Measurements from ENCODE around the gene LRIG2. TPM values are rescaled to one million over a fixed set of nuclear protein-coding genes. Genes with fewer than 3 reads are reported as not detected.

Gene LRIG2
- total and polyA plus RNA-seq, 2 donors (not counting 1 experiment from before 2014, with no cell fraction given) = 12.4 to 30.6 TPM

GRCh38 chr1:113169591-113169990, 96.6 kb downstream of the LRIG2 start:
- Mint-ChIP-seq H3K27me3 (peaks cover 21% of the 10 kb centered on the region), H3K4me3 (no peak overlapping the region), H3K27ac (no peak overlapping the region), H3K4me1 (no peaks in the 10 kb centered on the region), H3K9me3 (ENCODE audit: insufficient read depth) (peaks cover 10% of the 10 kb centered on the region)
- no peak overlapping the region for H3K4me2 ChIP-seq (replicated peaks; ENCODE audit: low read depth, low read length, poor library complexity, severe bottlenecking)
- DNase-seq (no peak), ATAC-seq (ENCODE audit: low read depth) (no peak)
- no peak overlapping the region for H3K9ac ChIP-seq (ENCODE audit: low read length)
- peaks cover 0 to 3% (median 0%) of the 10 kb centered on the region in 4 experiments for H3K27me3 ChIP-seq (replicated peaks in 1 of 4; ENCODE audit: control extremely low read depth in 1 of 4, control insufficient read depth in 3 of 4, insufficient read depth in 4 of 4, low read length in 3 of 4)
- H3K27ac ChIP-seq (ENCODE audit: low read length in 2 of 2) = no peak overlapping the region
- peaks cover 1 to 25% (median 11%) of the 10 kb centered on the region in 3 donors for H3K9me3 ChIP-seq (ENCODE audit: control extremely low read depth in 1 of 3, control insufficient read depth in 2 of 3, insufficient read depth in 1 of 3, low read length in 2 of 3)
- no peaks in the 10 kb centered on the region for H3K36me3 ChIP-seq (replicated peaks in 1 of 2; ENCODE audit: control extremely low read depth in 1 of 2, control insufficient read depth in 1 of 2, extremely low read depth in 1 of 2, insufficient read depth in 2 of 2, low read length in 1 of 2)
- no peaks in the 10 kb centered on the region for H4K20me1 ChIP-seq (ENCODE audit: control insufficient read depth, insufficient read depth, low read length, poor library complexity, severe bottlenecking)
- H2AFZ ChIP-seq (ENCODE audit: insufficient read depth, low read depth, low read length, poor library complexity, severe bottlenecking) = no peak overlapping the region
- ChIA-PET CTCF (no interaction called here), POLR2A (no interaction called here)
- TF ChIP-seq CTCF (IDR thresholded peaks at IDR 0.05) = no peak
- no peak for TF ChIP-seq EZH2 (IDR thresholded peaks at IDR 0.05; ENCODE audit: borderline replicate concordance, insufficient read depth, low read depth, low read length, poor library complexity, severe bottlenecking)
- H3K79me2 ChIP-seq (ENCODE audit: control insufficient read depth, insufficient read depth, low read length) = no peaks in the 10 kb centered on the region
- 96% methylated on average over 3 of the region's 5 CpGs for WGBS (ENCODE audit: insufficient coverage)
- no peaks in the 10 kb centered on the region for H3K4me1 ChIP-seq (ENCODE audit: control insufficient read depth in 2 of 2, insufficient read depth in 2 of 2, low read length in 2 of 2)
- intact Hi-C loops (cut with micrococcal nuclease) = no loop called here
- H3K4me3 ChIP-seq (ENCODE audit: control extremely low read depth in 1 of 5, extremely low read depth in 1 of 5, insufficient read depth in 1 of 5, low read depth in 2 of 5, low read length in 4 of 5) = no peak overlapping the region

GRCh38 chr1:113170519-113170918, 97.5 kb downstream of the LRIG2 start:
- no peaks in the 10 kb centered on the region for H3K36me3 ChIP-seq (replicated peaks in 1 of 2; ENCODE audit: control extremely low read depth in 1 of 2, control insufficient read depth in 1 of 2, extremely low read depth in 1 of 2, insufficient read depth in 2 of 2, low read length in 1 of 2)
- Mint-ChIP-seq H3K4me3 (no peak overlapping the region), H3K27ac (no peak overlapping the region), H3K27me3 (peaks cover 15% of the 10 kb centered on the region), H3K9me3 (ENCODE audit: insufficient read depth) (peaks cover 10% of the 10 kb centered on the region), H3K4me1 (no peaks in the 10 kb centered on the region)
- POLR2A ChIA-PET = no interaction called here
- no peak overlapping the region for H3K4me3 ChIP-seq (ENCODE audit: control extremely low read depth in 1 of 5, extremely low read depth in 1 of 5, insufficient read depth in 1 of 5, low read depth in 2 of 5, low read length in 4 of 5)
- no peaks in the 10 kb centered on the region for H3K4me1 ChIP-seq (ENCODE audit: control insufficient read depth in 2 of 2, insufficient read depth in 2 of 2, low read length in 2 of 2)
- ATAC-seq (ENCODE audit: low read depth) = no peak
- DNase-seq = no peak
- H3K9ac ChIP-seq (ENCODE audit: low read length) = no peak overlapping the region
- no peaks in the 10 kb centered on the region for H4K20me1 ChIP-seq (ENCODE audit: control insufficient read depth, insufficient read depth, low read length, poor library complexity, severe bottlenecking)
- CTCF ChIA-PET = no interaction called here
- no peak overlapping the region for H3K27ac ChIP-seq (ENCODE audit: low read length in 2 of 2)
- 30% methylated on average over 4 of the region's 4 CpGs for WGBS (ENCODE audit: insufficient coverage)
- H3K79me2 ChIP-seq (ENCODE audit: control insufficient read depth, insufficient read depth, low read length) = no peaks in the 10 kb centered on the region
- intact Hi-C loops (cut with micrococcal nuclease) = no loop called here
- no peak overlapping the region for H2AFZ ChIP-seq (ENCODE audit: insufficient read depth, low read depth, low read length, poor library complexity, severe bottlenecking)
- H3K9me3 ChIP-seq (ENCODE audit: control extremely low read depth in 1 of 3, control insufficient read depth in 2 of 3, insufficient read depth in 1 of 3, low read length in 2 of 3) = peaks cover 1 to 25% (median 11%) of the 10 kb centered on the region in 3 donors
- peaks cover 0 to 3% (median 0%) of the 10 kb centered on the region in 4 experiments for H3K27me3 ChIP-seq (replicated peaks in 1 of 4; ENCODE audit: control extremely low read depth in 1 of 4, control insufficient read depth in 3 of 4, insufficient read depth in 4 of 4, low read length in 3 of 4)
- no peak overlapping the region for H3K4me2 ChIP-seq (replicated peaks; ENCODE audit: low read depth, low read length, poor library complexity, severe bottlenecking)
- TF ChIP-seq EZH2 (IDR thresholded peaks at IDR 0.05; ENCODE audit: borderline replicate concordance, insufficient read depth, low read depth, low read length, poor library complexity, severe bottlenecking) (no peak), CTCF (IDR thresholded peaks at IDR 0.05) (no peak)

Measured in B cell (primary cell).